Bronchus fibroblast of lung (primary cell): ENCODE measurements around the gene CRYZL1. TPM values are rescaled to one million over a fixed set of nuclear protein-coding genes. Genes with fewer than 3 reads are reported as not detected.

Experiments used
- total RNA-seq: library from RNA; depleted of rRNA; stranded (reverse); fragments of >200 nt; gene quantifications from 2 replicates; pipeline ENCODE4 v1.2.3, GENCODE V29; 2015

CRYZL1 gene
- 12.3 and 14.1 TPM in 2 replicates for total RNA-seq

GRCh38 chr21:33641352-33642026 lies at the start of gene CRYZL1:
TSS of gene CRYZL1 (minus strand) at chr21:33641741. CDS start at chr21:33631551, 10,190 bp downstream.

GRCh38 chr21:33642027-33642895 lies 720 bp upstream of the CRYZL1 start, which contains the start of gene ITSN1:
TSS of gene ITSN1 (plus strand) at chr21:33642501. CDS start at chr21:33718829, 76,328 bp downstream.

GRCh38 chr21:33588485-33589335 lies 52.8 kb downstream of the CRYZL1 start, which contains the start of gene DONSON:
TSS of gene DONSON (minus strand) at chr21:33588684. CDS start at chr21:33588641, 43 bp downstream.

GRCh38 chr21:33542640-33543504 lies 98.7 kb downstream of the CRYZL1 start, which contains the start of gene SON:
TSS of gene SON (plus strand) at chr21:33543038. CDS start at chr21:33543093, 55 bp downstream.

GRCh38 chr21:33541756-33542639 lies 99.5 kb downstream of the CRYZL1 start, which contains the start of gene GART:
TSS of gene GART (minus strand) at chr21:33542117. CDS start at chr21:33539315, 2,802 bp downstream.

Other genes starting within 250 kb of the CRYZL1 start
- gene IFNGR2, start 238.3 kb downstream of the CRYZL1 start, total RNA-seq, result 46.4 and 50.7 TPM in 2 replicates
- gene TMEM50B, start 161.8 kb downstream of the CRYZL1 start, total RNA-seq, result 12.9 and 20.5 TPM in 2 replicates
- gene DNAJC28, start 150.0 kb downstream of the CRYZL1 start, total RNA-seq, result 0.59 and 1.5 TPM in 2 replicates
- 123 and 158 TPM in 2 replicates for gene GART, start 99.6 kb downstream of the CRYZL1 start, total RNA-seq
- 52.8 and 56.5 TPM in 2 replicates for gene SON, start 98.7 kb downstream of the CRYZL1 start, total RNA-seq
- gene DONSON, start 53.1 kb downstream of the CRYZL1 start, total RNA-seq, result 28.4 and 28.7 TPM in 2 replicates
- gene ITSN1, start 760 bp upstream of the CRYZL1 start, total RNA-seq, result 27.1 and 29.9 TPM in 2 replicates